Stomach (tissue), 4 donors: Measurements from ENCODE around the gene EGR2.

Experiments used
- EP300 ChIP-seq: sonication (generic); formaldehyde crosslinking; IDR thresholded peaks from one replicate; pipeline ENCODE4 v1.6.1; 2017; ENCODE audit warnings: antibody characterized with exemption
- POLR2A ChIP-seq, 4 donors: fragments of 450-650 bp; IDR thresholded peaks; one replicate each; pipeline ENCODE4 v1.6.1; 2016; ENCODE audit warnings: antibody characterized with exemption in 4 of 4, control low read depth in 2 of 4, mild to moderate bottlenecking in 1 of 4, moderate library complexity in 1 of 4

DNA sequence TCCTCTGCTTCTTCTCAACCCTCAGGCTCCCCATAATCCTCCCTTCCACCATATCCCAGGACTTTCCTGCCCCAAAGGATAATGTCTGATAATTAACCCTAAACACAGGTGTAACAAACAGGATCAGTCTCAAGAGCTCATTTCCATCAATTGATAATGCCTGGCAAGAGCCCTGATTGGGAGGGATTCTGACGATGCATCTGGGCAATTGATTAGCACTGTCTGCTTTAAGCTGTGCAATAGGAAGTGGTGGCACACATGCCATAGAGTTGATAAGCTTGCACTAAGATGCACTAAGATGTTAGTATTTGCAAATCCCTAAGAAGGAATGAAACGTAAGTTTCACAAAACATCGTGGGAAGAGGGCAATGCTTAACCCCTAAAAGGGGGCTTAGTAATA, 27.4 kb upstream of the EGR2 start:
- TF ChIP-seq POLR2A (IDR thresholded peaks at IDR 0.05): no peak
- no peak for TF ChIP-seq EP300
